ENCODE measurements around the gene PPP4R2.
A peak's percentile ranks its signal among the peaks of the same experiment; 100 is the strongest.

Gene PPP4R2

DNA sequence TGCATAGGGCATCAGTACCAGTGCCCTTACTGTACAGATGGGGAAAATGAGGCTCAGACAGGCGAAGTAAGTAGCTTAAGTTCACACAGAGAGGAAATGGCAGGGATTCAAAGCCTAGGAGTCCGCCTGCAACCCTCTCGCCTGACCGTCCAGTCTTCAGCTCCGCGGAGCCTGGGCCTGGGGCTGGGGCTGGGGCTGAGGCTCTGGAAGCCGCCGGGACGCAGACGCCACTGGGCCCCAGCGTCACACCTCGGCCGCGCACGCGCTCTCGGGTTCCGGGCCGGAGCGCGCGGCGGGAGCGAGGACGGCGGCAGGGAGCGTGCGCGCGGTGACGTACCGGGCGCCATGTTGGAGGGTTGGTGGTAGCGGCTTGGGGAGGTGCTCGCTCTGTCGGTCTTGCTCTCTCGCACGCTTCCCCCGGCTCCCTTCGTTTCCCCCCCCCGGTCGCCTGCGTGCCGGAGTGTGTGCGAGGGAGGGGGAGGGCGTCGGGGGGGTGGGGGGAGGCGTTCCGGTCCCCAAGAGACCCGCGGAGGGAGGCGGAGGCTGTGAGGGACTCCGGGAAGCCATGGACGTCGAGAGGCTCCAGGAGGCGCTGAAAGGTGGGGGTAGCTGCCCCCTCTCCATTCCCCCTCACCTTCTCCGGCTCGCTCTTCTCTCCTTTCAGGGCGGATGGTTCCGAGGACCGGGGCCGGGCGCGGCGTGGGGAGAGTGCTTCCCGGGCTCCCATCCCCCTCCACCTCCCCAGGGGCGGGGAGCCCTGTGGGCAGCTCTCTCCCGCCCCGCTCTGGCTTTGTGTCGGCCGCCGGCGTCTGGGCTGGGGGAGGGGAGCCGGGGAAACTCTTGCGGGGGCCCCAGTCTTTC, at the start of gene PPP4R2:
Gene PPP4R2 (plus strand): TSS at position 339 of the 861 bp plus-strand sequence. CDS start 227 bp downstream, at position 566.
- peak within 1 kb of the TSS; percentile 86 for H3K27ac ChIP-seq
- TF ChIP-seq CTCF (IDR thresholded peaks at IDR 0.05) (no peak), ZFX (IDR thresholded peaks at IDR 0.05; ENCODE audit: borderline replicate concordance) (no peak)

DNA sequence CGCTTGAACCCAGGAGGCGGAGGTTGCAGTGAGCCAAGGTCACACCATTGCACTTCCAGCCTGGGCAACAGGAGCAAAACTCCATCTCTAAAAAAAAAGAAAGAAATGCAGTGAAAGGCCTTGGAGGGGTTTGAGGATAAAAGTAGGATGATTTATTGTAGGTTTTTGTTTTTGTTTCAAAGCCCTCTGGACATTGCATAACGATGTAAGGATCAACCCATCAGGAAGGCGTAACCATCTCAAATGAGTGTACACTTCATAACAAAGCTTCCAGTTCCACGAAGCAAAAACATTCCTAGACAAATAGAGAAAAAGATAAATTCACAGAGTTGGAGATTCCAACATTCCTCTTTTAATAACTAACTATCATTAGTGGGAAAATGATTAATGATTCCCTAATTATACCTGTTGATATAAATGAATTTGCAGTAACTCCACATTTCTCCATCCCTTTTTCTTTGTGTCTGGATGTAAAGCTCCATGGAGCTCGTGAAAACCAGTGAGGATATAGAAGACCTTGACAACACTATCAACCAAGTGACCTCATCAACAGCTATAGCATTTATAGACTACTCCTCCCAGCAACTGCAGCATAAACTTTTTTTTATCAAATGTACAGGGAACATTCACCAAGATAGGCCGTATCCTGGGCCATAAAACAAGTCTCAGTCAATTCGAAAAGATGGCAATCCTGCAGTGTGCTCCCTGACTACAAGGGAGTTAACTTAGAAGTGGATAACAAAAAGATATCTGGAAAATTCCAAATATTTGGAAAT, 48.7 kb upstream of the PPP4R2 start:
- no peak for TF ChIP-seq ZFX (IDR thresholded peaks at IDR 0.05; ENCODE audit: borderline replicate concordance)
- no peak for TF ChIP-seq CTCF (IDR thresholded peaks at IDR 0.05)
- no peak overlapping the region for H3K27ac ChIP-seq

DNA sequence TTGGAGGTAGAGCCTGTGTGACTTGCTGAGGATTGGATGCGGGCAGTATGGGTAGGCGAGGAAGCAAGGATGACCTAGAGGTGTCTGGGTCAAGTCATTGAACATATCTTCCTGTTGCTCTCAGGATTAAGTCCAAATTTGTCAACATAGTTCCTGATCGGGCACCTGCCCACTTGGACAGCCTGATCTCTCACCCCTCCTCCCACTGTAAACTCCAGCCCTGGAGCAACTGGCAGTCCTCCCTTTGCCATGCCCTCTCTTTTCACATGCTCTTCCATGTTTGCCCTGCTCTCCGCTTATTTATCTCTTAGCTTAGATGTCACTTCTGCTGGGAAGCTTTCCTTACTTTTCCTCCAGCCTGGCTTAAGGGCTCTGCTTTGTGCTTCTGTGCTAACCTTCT, 47.6 kb upstream of the PPP4R2 start:
- TF ChIP-seq CTCF (IDR thresholded peaks at IDR 0.05): no peak
- no peak for TF ChIP-seq ZFX (IDR thresholded peaks at IDR 0.05; ENCODE audit: borderline replicate concordance)
- no peak overlapping the region for H3K27ac ChIP-seq

GRCh38 chr3:72950372-72950771, 46.2 kb upstream of the PPP4R2 start:
- H3K27ac ChIP-seq: no peak overlapping the region
- no peak for TF ChIP-seq ZFX (IDR thresholded peaks at IDR 0.05; ENCODE audit: borderline replicate concordance)
- no peak for TF ChIP-seq CTCF (IDR thresholded peaks at IDR 0.05)

DNA sequence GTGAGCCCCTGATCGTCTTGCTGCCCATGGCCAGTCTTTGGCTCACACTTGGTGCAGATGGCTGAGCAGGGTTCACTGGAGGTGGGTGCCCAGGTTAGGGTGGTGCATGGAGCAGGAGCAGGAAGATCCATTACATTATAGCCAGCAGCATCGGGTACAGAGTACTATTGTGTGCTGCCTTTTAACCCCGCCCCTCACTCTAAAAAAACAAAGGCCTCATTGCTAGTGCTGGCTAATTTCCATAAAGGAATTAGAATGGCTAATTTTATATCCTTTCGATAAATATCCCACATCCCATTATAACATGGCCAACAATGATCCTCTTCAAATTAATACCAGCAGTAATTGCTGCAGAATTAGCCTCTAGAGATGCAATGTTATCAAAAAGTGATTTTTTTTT, 45.8 kb upstream of the PPP4R2 start:
- no peak overlapping the region for H3K27ac ChIP-seq
- TF ChIP-seq CTCF (IDR thresholded peaks at IDR 0.05): no peak
- TF ChIP-seq ZFX (IDR thresholded peaks at IDR 0.05; ENCODE audit: borderline replicate concordance): no peak

GRCh38 chr3:72951259-72951722, 45.3 kb upstream of the PPP4R2 start:
- H3K27ac ChIP-seq: no peak overlapping the region

More at GRCh38 chr3:72951259-72951722, 45.3 kb upstream of the PPP4R2 start:
- TF ChIP-seq ZFX (IDR thresholded peaks at IDR 0.05; ENCODE audit: borderline replicate concordance): no peak
- TF ChIP-seq CTCF (IDR thresholded peaks at IDR 0.05): no peak

All from 22Rv1 (cell line).